C4-2B (cell line): ENCODE results near the gene ZNF268.

ENCODE experiments used
- CTCF ChIP-seq: fragments of 450-650 bp; conservative IDR thresholded peaks from 2 replicates; pipeline ENCODE4 v1.5.1; 2017; ENCODE audit warnings: mild to moderate bottlenecking
- ZFX ChIP-seq: fragments of 450-650 bp; IDR thresholded peaks from 2 replicates; pipeline ENCODE4 v1.6.1; 2017

- TF ChIP-seq CTCF (no peak), ZFX (no peak)
These were observed 45.4 kb downstream of the ZNF268 start for GRCh38 chr12:133226690-133227089.
